NCI-H146 treated with DMSO at 0.1 percent for 48 hours (cell line): ENCODE results near the gene BATF2.
"Not testable (repeated sequence)": the region's sequence is repeated elsewhere in the genome, so short reads cannot be mapped to it uniquely, and the experiment has no call there.

Source experiments
- DNase-seq: peaks from one replicate; lab custom pipeline; 2025; ENCODE audit not compliant: unreplicated experiment; lab: John Stamatoyannopoulos, UW

BATF2 gene

GRCh38 chr11:65013888-65014725, 17.3 kb upstream of the BATF2 start, which contains the start of gene ARL2:
Gene ARL2, plus strand, starts transcription at chr11:65014160. Its CDS starts 48 bp downstream, at chr11:65014208.
- DNase-seq, result peak; percentile 76

DNA sequence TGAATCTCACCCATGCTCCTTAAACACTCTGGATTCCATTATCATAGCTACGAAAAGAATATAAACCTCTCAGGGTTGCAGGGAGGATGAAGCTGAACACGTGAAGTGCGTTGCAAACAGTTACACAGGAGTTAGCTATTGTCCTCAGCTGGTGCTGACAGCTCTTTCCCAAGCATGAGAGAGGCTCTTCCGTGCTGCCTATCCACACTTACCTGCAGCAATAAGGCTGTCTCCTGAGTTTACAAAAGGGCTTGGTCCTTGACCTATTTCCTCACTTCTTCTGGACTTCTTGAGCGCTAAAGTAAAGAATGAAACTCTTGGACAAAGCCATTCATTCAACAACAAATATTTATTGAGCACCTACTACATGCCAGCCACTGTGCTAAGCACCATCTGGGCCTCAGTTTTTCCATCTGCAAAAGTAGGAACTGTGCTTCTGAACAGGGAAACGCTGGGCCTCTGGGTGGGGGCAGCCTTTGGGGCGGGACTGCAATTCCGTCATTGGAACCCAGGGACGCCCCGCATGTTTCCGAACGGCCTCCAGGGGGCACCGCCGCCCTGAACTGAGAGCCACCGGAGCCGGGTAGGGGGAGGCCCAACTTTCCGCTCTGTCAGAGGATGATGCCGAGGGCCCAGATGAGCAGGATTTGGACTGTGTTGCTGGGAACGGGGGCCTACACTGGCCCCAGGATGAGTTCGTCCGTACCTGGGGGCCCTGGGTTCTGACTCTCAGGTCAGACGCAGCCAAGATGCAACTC, 16.5 kb upstream of the BATF2 start:
- DNase-seq, result peak; percentile 52

GRCh38 chr11:65008873-65009272, 12.1 kb upstream of the BATF2 start:
- DNase-seq, result no peak

DNA sequence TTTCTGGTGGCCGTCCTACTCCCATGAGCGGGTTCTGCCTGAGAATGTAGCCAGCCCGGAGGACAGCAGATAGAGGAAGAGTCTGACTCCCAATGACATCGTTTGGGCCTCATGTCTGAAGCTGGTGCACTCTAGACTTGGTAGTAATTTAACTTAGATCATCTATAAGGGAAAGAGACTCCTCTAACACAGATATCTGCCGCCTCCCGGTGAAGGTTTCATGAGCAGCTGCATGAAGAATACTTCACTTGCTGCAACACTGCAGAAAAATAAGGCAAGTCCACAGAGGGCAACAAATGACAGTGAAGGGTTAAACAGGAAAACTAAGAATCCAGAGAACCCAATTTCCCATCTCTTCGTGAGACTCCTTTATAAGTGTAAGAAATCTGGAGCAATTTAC, 11.2 kb upstream of the BATF2 start:
- no peak for DNase-seq

DNA sequence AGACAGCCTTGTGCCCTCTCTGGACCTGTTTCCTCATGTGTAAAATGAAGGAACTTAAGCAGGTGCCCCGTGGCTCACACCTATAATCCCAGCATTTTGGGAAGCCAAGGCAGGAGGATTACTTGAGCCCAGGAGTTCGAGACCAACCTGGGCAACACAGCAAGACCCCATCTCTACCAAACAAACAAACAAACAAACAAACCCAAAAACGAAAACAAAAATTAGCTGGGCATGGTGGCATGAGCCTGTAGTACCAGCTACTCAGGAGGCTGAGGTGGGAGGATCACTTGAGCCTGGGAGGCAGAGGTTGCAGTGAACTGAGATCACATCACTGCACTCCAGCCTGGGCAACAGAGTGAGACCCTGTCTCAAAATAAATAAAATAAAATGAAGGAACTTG, 7.2 kb upstream of the BATF2 start:
- not testable (repeated sequence) for DNase-seq

- no peak for DNase-seq
Measured at GRCh38 chr11:65003282-65003681, 6.5 kb upstream of the BATF2 start.

GRCh38 chr11:65002706-65003105, 5.9 kb upstream of the BATF2 start:
- DNase-seq, result no peak

- no peak for DNase-seq
Measured at GRCh38 chr11:64999478-64999877, 2.7 kb upstream of the BATF2 start.

DNA sequence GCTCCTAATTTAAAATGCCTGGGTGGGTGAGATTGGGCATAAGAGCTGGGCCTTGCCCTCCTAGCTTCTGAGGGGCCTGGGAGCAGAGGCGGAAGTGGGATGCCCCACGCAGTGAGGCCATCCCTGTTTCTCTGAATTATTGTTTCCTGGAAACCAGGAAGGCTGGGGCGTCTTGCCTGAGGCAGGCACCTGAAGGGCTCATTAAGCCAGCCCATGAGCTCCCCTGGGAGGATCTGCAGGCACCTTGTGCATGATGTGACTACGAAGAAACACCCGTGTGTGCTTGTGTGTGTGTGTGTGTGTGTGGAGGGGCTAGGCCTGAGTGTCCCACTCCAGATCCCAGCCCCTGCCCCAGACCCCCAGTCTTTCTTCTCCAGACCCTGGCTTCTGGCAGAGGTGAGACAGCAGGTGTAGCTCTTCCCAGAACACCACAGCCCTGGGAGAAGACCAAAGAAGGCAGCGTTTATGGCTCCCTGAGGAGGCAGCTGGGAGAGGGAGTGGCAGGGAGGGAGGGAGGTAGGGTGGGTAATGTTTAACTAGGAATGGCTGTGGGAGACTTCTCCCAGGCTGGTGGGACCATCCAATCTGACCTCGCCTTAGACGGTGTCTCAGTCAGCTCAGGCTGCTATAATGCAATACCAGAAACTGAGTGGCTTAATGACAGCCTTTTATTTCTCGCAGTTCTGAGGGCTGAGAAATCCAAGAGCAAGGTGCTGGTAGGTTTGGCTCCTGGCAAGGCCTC, 2.1 kb upstream of the BATF2 start:
- no peak for DNase-seq

DNA sequence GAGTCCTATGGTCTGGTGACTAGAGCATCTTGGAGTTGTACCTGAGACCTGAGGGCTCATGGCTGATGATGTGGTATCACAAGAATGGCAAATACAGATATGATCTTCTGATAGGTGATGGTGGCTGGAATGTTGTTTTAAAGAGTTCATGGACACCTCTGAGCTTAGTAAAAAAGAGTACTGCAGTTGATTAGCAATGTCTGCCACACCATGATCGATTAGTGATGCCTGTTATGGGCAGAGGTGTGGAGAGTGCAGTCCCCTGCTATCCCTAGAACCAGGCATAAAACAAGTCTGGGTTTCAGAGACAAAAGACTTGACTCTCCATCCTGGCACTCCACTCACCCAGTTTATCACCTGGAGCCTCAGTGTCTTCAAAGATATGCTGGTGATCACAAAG, 1.4 kb upstream of the BATF2 start:
- DNase-seq, result no peak

GRCh38 chr11:64996327-64996709, 453 bp downstream of the BATF2 start:
- DNase-seq, result no peak

DNA sequence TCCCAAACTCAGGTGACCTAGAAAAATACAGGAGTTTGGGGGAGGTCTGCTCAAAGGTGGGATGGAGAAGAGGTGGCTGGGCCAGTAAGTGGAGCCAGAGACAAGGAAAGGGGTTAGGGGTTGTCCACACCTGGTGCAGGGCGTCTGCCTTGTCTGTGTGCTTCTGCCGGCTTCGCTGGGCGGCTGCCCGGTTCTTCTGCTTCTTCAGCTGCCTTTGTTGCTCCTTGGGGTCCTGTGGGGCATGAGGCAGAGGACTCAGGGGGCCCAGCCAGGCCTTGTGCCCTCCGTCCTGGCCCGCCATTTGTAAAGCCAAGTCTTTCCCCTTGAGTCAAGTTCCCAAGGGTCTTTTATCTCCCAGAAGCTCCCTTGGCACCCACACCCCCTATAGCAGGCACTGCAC, 2.5 kb downstream of the BATF2 start:
- no peak for DNase-seq

GRCh38 chr11:64990222-64990923, 6.4 kb downstream of the BATF2 start:
- no peak for DNase-seq

DNA sequence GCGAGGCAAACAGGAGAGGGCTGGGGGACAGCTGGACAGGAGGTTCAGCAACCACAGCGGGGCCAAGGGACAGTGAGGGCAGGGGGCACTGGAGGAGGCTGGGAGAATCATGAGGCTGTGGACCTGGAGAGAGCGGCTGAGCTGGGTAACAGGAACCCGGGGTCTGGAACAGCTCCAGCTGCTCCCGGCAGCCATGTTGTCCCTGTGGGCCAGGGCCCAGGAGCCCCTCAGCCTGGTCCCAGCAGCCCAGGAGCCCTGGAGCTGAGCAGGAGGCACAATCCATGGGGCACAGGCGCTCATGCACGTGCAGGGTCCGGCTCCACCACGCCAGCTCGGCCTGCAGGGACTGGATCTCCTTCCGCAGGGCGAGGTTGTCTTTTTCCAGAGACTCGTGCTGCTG, 7.4 kb downstream of the BATF2 start:
- DNase-seq, result no peak

DNA sequence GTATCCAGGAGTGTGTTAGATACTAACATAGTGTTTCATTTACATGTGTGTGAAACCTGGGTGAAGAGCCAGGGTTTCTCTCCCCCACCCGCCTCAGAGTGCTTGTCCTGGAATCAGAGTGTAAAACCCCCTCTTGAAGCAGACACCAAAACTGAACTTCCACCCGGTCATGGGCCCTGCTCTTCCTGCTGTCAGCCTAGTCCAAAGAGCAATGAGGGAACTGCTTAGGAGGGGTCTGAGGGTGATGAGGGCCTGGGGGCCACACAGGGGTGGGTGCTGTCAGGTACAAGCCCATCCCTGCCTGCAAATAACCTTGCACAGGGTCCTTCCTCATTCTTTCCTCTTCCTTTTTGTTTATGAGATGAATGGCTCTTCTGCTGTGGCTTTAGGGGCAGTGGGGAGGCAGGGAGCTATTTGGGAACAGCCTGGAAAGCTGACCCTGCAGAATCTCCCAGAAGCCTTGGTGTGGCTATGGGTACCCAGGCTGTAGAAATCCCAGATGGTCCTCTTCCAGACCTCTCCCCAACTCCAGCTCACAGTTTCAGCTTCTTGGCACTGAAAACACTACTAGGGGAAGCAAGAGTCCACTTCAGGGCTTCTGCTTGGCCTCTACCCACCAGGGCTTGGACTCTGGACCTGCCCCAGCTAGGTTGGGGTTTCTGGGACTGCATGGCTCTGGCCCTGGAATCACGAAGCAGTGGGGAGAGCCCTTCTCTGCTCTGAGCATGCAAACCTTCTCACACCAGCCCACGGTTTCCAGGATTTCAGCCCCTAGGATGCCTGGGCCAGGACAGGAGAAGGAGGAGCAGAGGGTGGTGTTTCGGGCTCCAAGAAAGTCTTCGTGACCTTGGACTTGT, 8.5 kb downstream of the BATF2 start:
- no peak for DNase-seq

GRCh38 chr11:64983339-64983738, 13.4 kb downstream of the BATF2 start:
- DNase-seq, result not testable (repeated sequence)

- DNase-seq, result no peak
Measured at GRCh38 chr11:64976651-64977050, 20.1 kb downstream of the BATF2 start.

DNA sequence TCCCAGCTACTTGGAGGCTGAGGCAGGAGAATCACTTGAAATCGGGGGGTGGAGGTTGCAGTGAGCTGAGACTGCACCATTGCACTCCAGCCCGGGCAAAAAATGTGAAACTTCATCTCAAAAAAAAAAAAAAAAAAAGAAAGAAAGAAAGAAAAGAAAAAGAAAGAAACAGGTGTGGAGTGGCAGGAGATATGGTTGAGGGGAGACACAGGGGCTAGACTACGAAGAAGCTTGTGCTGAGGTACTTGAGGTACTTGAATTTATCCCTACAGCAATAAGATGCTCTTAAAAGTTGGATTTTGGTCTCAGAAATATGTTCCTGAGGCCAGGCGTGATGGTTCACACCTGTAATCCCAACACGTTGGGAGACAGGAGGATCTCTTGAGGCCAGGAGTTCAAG, 22.6 kb downstream of the BATF2 start:
- DNase-seq, result no peak

DNA sequence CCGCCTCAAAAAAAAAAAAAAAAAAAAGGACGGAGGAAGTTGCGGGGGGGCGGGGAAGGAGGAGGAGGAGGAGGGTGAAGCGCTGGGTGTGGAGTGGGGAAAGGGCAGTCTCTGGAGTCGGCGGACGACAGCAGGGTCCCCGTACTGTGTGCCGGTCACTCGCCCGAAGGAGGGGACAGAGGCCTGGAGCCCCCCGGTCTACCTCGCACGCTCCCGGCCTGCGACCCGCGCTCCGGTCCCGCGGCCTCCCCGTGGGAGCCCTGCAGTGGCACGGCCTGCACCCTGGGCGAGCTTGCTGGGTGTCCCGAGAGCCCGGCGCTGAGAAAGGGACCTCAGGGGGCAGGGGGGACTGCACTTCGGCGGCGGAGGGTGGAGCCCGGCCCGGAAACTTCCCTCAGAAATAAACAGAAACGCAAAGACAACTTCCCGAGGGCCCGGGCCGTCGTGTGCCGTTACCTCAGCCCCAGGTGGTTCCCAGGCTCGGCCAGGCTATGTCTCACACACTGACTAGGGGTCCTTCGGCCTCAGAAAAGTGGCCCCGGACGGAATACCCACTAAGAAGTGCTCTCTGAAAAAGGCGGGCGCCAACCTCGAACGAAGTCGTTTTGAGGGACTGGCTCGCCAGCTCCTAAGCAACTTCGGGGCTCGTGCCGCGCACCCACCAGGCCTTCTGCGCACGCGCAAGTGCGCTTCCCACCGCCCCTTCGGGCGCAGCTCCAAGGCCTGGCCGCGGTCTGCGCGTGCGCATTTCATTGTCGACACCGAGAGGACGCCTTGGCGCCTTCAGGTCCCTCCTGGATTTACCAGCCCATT, 25.1 kb downstream of the BATF2 start, which contains the start of gene MAJIN:
MAJIN (minus strand) TSS at position 688 of the 813 bp plus-strand sequence. CDS start 12,703 bp downstream, outside the sequence.
- no peak for DNase-seq
